Liver (tissue), 9 donors: ENCODE measurements around the gene TNFAIP3. TPM values are rescaled to one million over a fixed set of nuclear protein-coding genes. Genes with fewer than 3 reads are reported as not detected.

ENCODE experiments used
- DNase-seq: peaks from one replicate; pipeline ENCODE4 v3.0.0-alpha.2; 2017; ENCODE audit warnings: low spot score
- H3K27ac ChIP-seq, 2 donors: one replicate each; pipeline ENCODE4 v1.7.0; 2013; ENCODE audit warnings: inconsistent platforms in 2 of 2, low read length in 2 of 2, control low read depth in 1 of 2, low read depth in 1 of 2, mild to moderate bottlenecking in 1 of 2
- H3K27me3 ChIP-seq, 4 donors: one replicate each; pipeline versions ENCODE4 v1.6.1 to v1.7.0; 2013; ENCODE audit warnings: low read length in 3 of 4, inconsistent platforms in 1 of 4, mild to moderate bottlenecking in 1 of 4, moderate library complexity in 1 of 4; ENCODE audit not compliant: control insufficient read depth in 4 of 4, insufficient read depth in 4 of 4
- H3K36me3 ChIP-seq, 4 donors: one replicate each; pipeline versions ENCODE4 v1.6.1 to v1.7.0; 2013; ENCODE audit warnings: low read length in 3 of 4, mild to moderate bottlenecking in 3 of 4, low read depth in 1 of 4, moderate library complexity in 1 of 4; ENCODE audit not compliant: control insufficient read depth in 4 of 4, insufficient read depth in 3 of 4
- H3K4me1 ChIP-seq, 4 donors: one replicate each; pipeline versions ENCODE4 v1.6.1 to v1.7.0; 2013; ENCODE audit warnings: low read length in 3 of 4, mild to moderate bottlenecking in 3 of 4, moderate library complexity in 1 of 4; ENCODE audit not compliant: control insufficient read depth in 4 of 4, insufficient read depth in 4 of 4
- H3K4me3 ChIP-seq, 3 donors: one replicate each; pipeline versions ENCODE4 v1.6.1 to v1.7.0; 2013; ENCODE audit warnings: low read length in 3 of 3, control low read depth in 1 of 3, low read depth in 1 of 3, mild to moderate bottlenecking in 1 of 3
- H3K9ac ChIP-seq, 2 donors: one replicate each; pipeline ENCODE4 v1.7.0; 2013; ENCODE audit warnings: low read length in 2 of 2, mild to moderate bottlenecking in 2 of 2, moderate library complexity in 2 of 2, control low read depth in 1 of 2, low read depth in 1 of 2
- H3K9me3 ChIP-seq, 4 donors: one replicate each; pipeline versions ENCODE4 v1.6.1 to v1.7.0; 2013; ENCODE audit warnings: low read length in 3 of 4; ENCODE audit not compliant: control insufficient read depth in 4 of 4
- CTCF ChIP-seq: fragments of 150-350 bp; IDR thresholded peaks from 2 replicates; pipeline ENCODE4 v1.5.1; 2017; ENCODE audit warnings: improper control_type of control experiment, low read depth, low read length; ENCODE audit not compliant: missing input control
- EGR1 ChIP-seq, 2 donors: IDR thresholded peaks; 2 replicates each; pipeline ENCODE4 v1.6.1; 2016 to 2018; ENCODE audit warnings: antibody characterized with exemption in 2 of 2, low read depth in 2 of 2
- FOXA1 ChIP-seq: IDR thresholded peaks from 2 replicates; pipeline ENCODE4 v1.6.1; 2016; ENCODE audit warnings: antibody characterized with exemption
- FOXA2 ChIP-seq: IDR thresholded peaks from 2 replicates; pipeline ENCODE4 v1.6.1; 2016; ENCODE audit warnings: antibody characterized with exemption
- GABPA ChIP-seq, 2 donors: IDR thresholded peaks in 1 of 2; conservative IDR thresholded peaks in 1 of 2; 2 replicates each; pipeline ENCODE4 v1.6.1; 2016; ENCODE audit warnings: antibody characterized with exemption in 2 of 2, mild to moderate bottlenecking in 1 of 2, moderate library complexity in 1 of 2
- HNF4A ChIP-seq, 2 donors: conservative IDR thresholded peaks; 2 replicates each; pipeline ENCODE4 v1.6.1; 2016; ENCODE audit warnings: antibody characterized with exemption in 2 of 2, mild to moderate bottlenecking in 2 of 2
- HNF4G ChIP-seq: IDR thresholded peaks from 2 replicates; pipeline ENCODE4 v1.6.1; 2016; ENCODE audit warnings: antibody characterized with exemption
- JUND ChIP-seq, 2 donors: IDR thresholded peaks; 2 replicates each; pipeline ENCODE4 v1.6.1; 2016; ENCODE audit warnings: antibody characterized with exemption in 2 of 2
- MAX ChIP-seq: IDR thresholded peaks from 2 replicates; pipeline ENCODE4 v1.6.1; 2016; ENCODE audit warnings: antibody characterized with exemption
- RAD21 ChIP-seq, 2 donors: IDR thresholded peaks; 2 replicates each; pipeline ENCODE4 v1.6.1; 2016; ENCODE audit warnings: antibody characterized with exemption in 2 of 2, mild to moderate bottlenecking in 2 of 2
- REST ChIP-seq: IDR thresholded peaks from 2 replicates; pipeline ENCODE4 v1.6.1; 2016; ENCODE audit warnings: antibody characterized with exemption, mild to moderate bottlenecking
- RXRA ChIP-seq, 2 donors: IDR thresholded peaks; 2 replicates each; pipeline ENCODE4 v1.6.1; 2017 to 2018; ENCODE audit warnings: antibody characterized with exemption in 2 of 2, mild to moderate bottlenecking in 1 of 2
- SP1 ChIP-seq: IDR thresholded peaks from 2 replicates; pipeline ENCODE4 v1.6.1; 2018; ENCODE audit warnings: antibody characterized with exemption, mild to moderate bottlenecking
- TAF1 ChIP-seq: conservative IDR thresholded peaks from 2 replicates; pipeline ENCODE4 v1.6.1; 2016; ENCODE audit warnings: antibody characterized with exemption, mild to moderate bottlenecking
- YY1 ChIP-seq: IDR thresholded peaks from 2 replicates; pipeline ENCODE4 v1.6.1; 2016; ENCODE audit warnings: antibody characterized with exemption, mild to moderate bottlenecking
- ZBTB33 ChIP-seq: IDR thresholded peaks from 2 replicates; pipeline ENCODE4 v1.6.1; 2016; ENCODE audit warnings: antibody characterized with exemption
- WGBS: extraction: QIAGEN DNeasy Blood & Tissue Kit; methylation state at CpG from one replicate; pipeline ENCODE4 v1.1.7; 2013; 5-methylcytosine and 5-hydroxymethylcytosine counted together
- polyA plus RNA-seq, 2 donors: library from polyadenylated mRNA; stranded (reverse) in 1 of 2; unstranded in 1 of 2; fragments of 200-250 nt in 1 of 2; fragments of >200 nt in 1 of 2; fragmentation: Nextera tagmentation in 1 of 2; extraction: Ambion mirVana in 1 of 2; gene quantifications; one replicate each; pipeline versions ENCODE4 v1.2.1 to v1.2.3, GENCODE V29; 2013 to 2015
- total RNA-seq, 2 donors: library from RNA; depleted of rRNA; stranded (reverse); fragments of >200 nt; gene quantifications; one replicate each; pipeline ENCODE4 v1.2.3, GENCODE V29; 2014
- TF ChIP-seq, protein P1 (sequence below): IDR thresholded peaks from 2 replicates; pipeline ENCODE4 v1.6.1; 2016; ENCODE audit warnings: antibody characterized with exemption
- donor health status: healthy.
- donor health status: healthy.
- donor health status: healthy.
- donor health status: healthy.
- donor health status: healthy.

Gene TNFAIP3
- total and polyA plus RNA-seq, 4 donors: 4.5 to 8.0 (median 6.7) TPM

GRCh38 chr6:137874204-137875057 lies 7.4 kb downstream of the TNFAIP3 start:
- Histone ChIP-seq H3K9ac (no peak overlapping the region), H3K4me1 (peaks cover 9 to 45% (median 25%) of the 10 kb centered on the region in 4 donors), H3K36me3 (peaks cover 14 to 48% (median 43%) of the 10 kb centered on the region in 4 donors), H3K4me3 (no peak overlapping the region), H3K9me3 (no peaks in the 10 kb centered on the region), H3K27ac (peak overlapping the region in 1 of 2 donors; percentile 41), H3K27me3 (no peaks in the 10 kb centered on the region)
- WGBS: 77% methylated on average over 11 of the region's 11 CpGs
- TF ChIP-seq RXRA (IDR thresholded peaks at IDR 0.05): peak in 1 of 2 donors; percentile 13
- peak in 1 of 2 donors; percentile 43 for TF ChIP-seq HNF4A (conservative IDR thresholded peaks at IDR 0.05)
- TF ChIP-seq TAF1: no peak
- no peak for TF ChIP-seq EGR1 (IDR thresholded peaks at IDR 0.05; ENCODE audit: low read depth in 2 of 2)
- TF ChIP-seq RAD21 (IDR thresholded peaks at IDR 0.05): no peak
- TF ChIP-seq FOXA1: no peak
- no peak for TF ChIP-seq CTCF
- TF ChIP-seq SP1: no peak
- no peak for TF ChIP-seq REST
- TF ChIP-seq HNF4G: no peak
- no peak for TF ChIP-seq MAX
- TF ChIP-seq YY1: no peak
- no peak for DNase-seq

DNA sequence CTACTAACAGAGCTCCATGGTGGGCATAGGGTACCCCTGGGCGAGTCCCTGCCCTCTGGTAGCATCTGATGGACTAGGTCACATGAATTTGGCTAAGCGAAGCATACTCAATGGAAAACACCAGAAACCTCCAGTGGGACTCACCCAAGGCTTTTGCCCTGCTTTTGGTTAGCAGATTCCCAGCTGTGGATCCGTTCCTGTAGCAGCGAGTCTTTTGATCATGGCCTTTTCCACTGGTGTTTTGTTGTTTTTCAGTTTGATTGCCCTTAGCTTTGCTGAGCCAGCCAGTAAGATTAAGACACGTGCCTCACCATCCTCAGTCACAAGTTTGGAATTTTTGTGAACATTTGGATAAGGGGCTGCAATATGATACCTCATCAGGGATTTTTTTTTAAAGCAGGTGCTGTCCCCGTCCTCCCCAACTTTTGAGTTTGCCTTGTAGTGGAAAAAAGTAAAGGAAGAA lies 8.0 kb downstream of the TNFAIP3 start:
- H3K36me3 ChIP-seq: peaks cover 14 to 54% (median 50%) of the 10 kb centered on the region in 4 donors
- H3K9me3 ChIP-seq: no peaks in the 10 kb centered on the region
- no peak overlapping the region for H3K27ac ChIP-seq
- peaks cover 7 to 40% (median 23%) of the 10 kb centered on the region in 4 donors for H3K4me1 ChIP-seq
- WGBS: 97% methylated on average over 6 of the region's 6 CpGs
- no peak overlapping the region for H3K4me3 ChIP-seq
- no peak overlapping the region for H3K9ac ChIP-seq
- no peaks in the 10 kb centered on the region for H3K27me3 ChIP-seq
- no peak for TF ChIP-seq REST
- no peak for TF ChIP-seq RXRA (IDR thresholded peaks at IDR 0.05)
- no peak for TF ChIP-seq EGR1 (IDR thresholded peaks at IDR 0.05; ENCODE audit: low read depth in 2 of 2)
- no peak for TF ChIP-seq YY1
- no peak for TF ChIP-seq SP1
- TF ChIP-seq GABPA (IDR thresholded peaks at IDR 0.05 in 1 of 2, conservative IDR thresholded peaks at IDR 0.05 in 1 of 2): no peak
- TF ChIP-seq FOXA2: no peak
- TF ChIP-seq ZBTB33: no peak
- TF ChIP-seq TAF1: no peak
- no peak for TF ChIP-seq RAD21 (IDR thresholded peaks at IDR 0.05)
- no peak for TF ChIP-seq HNF4G
- no peak for TF ChIP-seq FOXA1
- no peak for TF ChIP-seq HNF4A (conservative IDR thresholded peaks at IDR 0.05)
- TF ChIP-seq, protein P1, sequence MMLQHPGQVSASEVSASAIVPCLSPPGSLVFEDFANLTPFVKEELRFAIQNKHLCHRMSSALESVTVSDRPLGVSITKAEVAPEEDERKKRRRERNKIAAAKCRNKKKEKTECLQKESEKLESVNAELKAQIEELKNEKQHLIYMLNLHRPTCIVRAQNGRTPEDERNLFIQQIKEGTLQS: no peak
- no peak for TF ChIP-seq JUND (IDR thresholded peaks at IDR 0.05)
- no peak for TF ChIP-seq MAX
- DNase-seq: no peak
